ENCODE results near the gene SLC23A2. TPM values are rescaled to one million over a fixed set of nuclear protein-coding genes. Genes with fewer than 3 reads are reported as not detected.
A peak's percentile ranks its signal among the peaks of the same experiment; 100 is the strongest.

Gene SLC23A2
- total RNA-seq, 2 donors from 2014 or later = 12.3 to 13.7 TPM

DNA sequence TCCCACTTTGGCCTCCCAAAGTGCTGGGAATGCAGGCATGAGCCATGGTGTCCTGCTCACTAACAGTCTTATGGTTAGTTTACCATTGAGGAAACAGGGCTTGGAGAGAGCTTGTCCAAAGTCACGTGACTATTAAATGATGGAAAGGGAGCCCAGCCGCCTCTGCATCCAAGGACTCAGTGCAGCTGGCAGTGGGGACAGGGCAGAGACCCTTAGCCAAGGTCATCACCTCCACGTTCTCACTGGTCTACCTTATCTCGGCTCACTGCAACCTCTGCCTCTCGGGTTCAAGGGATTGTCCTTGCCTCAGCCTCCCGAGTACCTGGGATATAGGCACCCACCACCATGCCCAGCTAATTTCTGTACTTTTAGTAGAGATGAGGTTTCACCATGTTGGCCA lies 109.3 kb downstream of the SLC23A2 start:
- H3K36me3 ChIP-seq (ENCODE audit: control insufficient read depth, insufficient read depth, low read length) = peaks cover 3% of the 10 kb centered on the region
- peaks cover 5% of the 10 kb centered on the region for H3K4me1 Mint-ChIP-seq
- no peak overlapping the region for H3K4me3 ChIP-seq (ENCODE audit: low read length)
- H3K4me1 ChIP-seq (ENCODE audit: control insufficient read depth, insufficient read depth, low read length) = no peaks in the 10 kb centered on the region
- H3K9me3 Mint-ChIP-seq = no peaks in the 10 kb centered on the region
- no peak overlapping the region for H3K4me3 Mint-ChIP-seq
- H3K9ac ChIP-seq (ENCODE audit: extremely low read depth, low read length, poor library complexity, severe bottlenecking) = no peak overlapping the region
- H3K27me3 ChIP-seq (ENCODE audit: control insufficient read depth, insufficient read depth, low read length, poor library complexity, severe bottlenecking) = no peaks in the 10 kb centered on the region
- TF ChIP-seq, protein P1, sequence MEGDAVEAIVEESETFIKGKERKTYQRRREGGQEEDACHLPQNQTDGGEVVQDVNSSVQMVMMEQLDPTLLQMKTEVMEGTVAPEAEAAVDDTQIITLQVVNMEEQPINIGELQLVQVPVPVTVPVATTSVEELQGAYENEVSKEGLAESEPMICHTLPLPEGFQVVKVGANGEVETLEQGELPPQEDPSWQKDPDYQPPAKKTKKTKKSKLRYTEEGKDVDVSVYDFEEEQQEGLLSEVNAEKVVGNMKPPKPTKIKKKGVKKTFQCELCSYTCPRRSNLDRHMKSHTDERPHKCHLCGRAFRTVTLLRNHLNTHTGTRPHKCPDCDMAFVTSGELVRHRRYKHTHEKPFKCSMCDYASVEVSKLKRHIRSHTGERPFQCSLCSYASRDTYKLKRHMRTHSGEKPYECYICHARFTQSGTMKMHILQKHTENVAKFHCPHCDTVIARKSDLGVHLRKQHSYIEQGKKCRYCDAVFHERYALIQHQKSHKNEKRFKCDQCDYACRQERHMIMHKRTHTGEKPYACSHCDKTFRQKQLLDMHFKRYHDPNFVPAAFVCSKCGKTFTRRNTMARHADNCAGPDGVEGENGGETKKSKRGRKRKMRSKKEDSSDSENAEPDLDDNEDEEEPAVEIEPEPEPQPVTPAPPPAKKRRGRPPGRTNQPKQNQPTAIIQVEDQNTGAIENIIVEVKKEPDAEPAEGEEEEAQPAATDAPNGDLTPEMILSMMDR (conservative IDR thresholded peaks at IDR 0.05) = no peak
- no peaks in the 10 kb centered on the region for H3K27me3 Mint-ChIP-seq (ENCODE audit: insufficient read depth)
- no peak overlapping the region for H3K27ac Mint-ChIP-seq
- peaks cover 2% of the 10 kb centered on the region for H3K36me3 Mint-ChIP-seq (ENCODE audit: low read depth)
- no peak for DNase-seq
- H3K9me3 ChIP-seq (ENCODE audit: control insufficient read depth, low read length) = no peaks in the 10 kb centered on the region
- 96 to 100% methylated on average over 5 to 6 of the region's 6 CpGs for WGBS, 2 experiments (ENCODE audit: insufficient coverage in 1 of 2, insufficient read length in 1 of 2)
- no peak overlapping the region for H3K27ac ChIP-seq (ENCODE audit: low read depth, low read length)

DNA sequence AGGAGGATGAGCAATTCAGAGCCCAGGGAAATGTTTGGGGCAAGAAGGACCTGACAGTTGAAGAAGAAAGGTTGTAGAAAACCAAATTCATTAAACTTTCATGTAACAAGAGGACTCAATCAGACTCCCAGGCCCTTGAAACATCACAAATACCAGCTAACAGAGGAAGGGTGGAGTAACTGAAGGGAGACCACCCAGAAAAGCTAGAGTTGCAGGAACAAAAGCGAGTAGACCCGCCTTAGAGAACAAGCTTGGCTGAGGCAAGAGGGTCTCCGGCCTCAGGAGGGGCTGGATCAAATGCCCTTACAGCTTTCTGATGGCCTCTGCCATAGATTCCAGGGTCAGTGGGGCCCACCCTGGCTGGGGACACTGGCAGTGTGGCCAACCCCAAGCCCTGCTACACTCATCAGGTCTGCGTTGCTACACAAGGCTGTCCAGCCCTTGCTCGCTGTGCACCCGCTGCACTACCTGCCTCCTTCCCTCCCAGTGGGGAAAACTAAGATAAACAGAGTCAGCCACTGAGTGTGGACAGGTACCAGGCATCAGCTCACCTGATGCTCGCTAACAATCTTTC lies 110.0 kb downstream of the SLC23A2 start:
- Mint-ChIP-seq H3K27me3 (ENCODE audit: insufficient read depth) (no peaks in the 10 kb centered on the region), H3K4me1 (peaks cover 5% of the 10 kb centered on the region), H3K36me3 (ENCODE audit: low read depth) (peaks cover 2% of the 10 kb centered on the region), H3K27ac (no peak overlapping the region), H3K4me3 (no peak overlapping the region), H3K9me3 (no peaks in the 10 kb centered on the region)
- TF ChIP-seq, protein P1 (conservative IDR thresholded peaks at IDR 0.05) = no peak
- Histone ChIP-seq H3K4me1 (ENCODE audit: control insufficient read depth, insufficient read depth, low read length) (no peaks in the 10 kb centered on the region), H3K9me3 (ENCODE audit: control insufficient read depth, low read length) (no peaks in the 10 kb centered on the region), H3K9ac (ENCODE audit: extremely low read depth, low read length, poor library complexity, severe bottlenecking) (no peak overlapping the region), H3K27me3 (ENCODE audit: control insufficient read depth, insufficient read depth, low read length, poor library complexity, severe bottlenecking) (no peaks in the 10 kb centered on the region), H3K36me3 (ENCODE audit: control insufficient read depth, insufficient read depth, low read length) (peaks cover 3% of the 10 kb centered on the region), H3K4me3 (ENCODE audit: low read length) (no peak overlapping the region), H3K27ac (ENCODE audit: low read depth, low read length) (no peak overlapping the region)
- 90 to 92% methylated on average over 7 of the region's 7 CpGs for WGBS, 2 experiments (ENCODE audit: insufficient coverage in 1 of 2, insufficient read length in 1 of 2)
- DNase-seq = peak; percentile 22

DNA sequence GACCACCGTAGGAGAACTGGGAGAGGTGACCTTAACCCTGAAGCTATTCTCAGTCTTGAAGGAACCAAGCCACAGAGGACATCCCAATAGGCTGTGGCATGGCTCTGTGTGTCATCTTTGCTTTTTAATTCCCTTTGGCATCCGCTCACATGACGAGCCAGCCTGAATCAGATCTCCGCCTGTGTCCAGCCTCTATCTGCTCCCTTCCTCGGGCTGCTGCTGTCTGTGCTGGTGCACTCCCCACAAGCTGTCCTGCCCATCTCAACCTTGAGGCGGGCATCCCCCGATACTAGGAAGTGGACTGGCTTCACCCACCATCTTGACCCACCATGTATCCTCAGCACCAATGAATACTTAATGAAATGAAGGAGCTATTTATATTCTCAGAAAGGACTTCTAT lies 111.9 kb downstream of the SLC23A2 start:
- Histone ChIP-seq H3K4me3 (ENCODE audit: low read length) (no peak overlapping the region), H3K9me3 (ENCODE audit: control insufficient read depth, low read length) (no peaks in the 10 kb centered on the region), H3K4me1 (ENCODE audit: control insufficient read depth, insufficient read depth, low read length) (no peaks in the 10 kb centered on the region), H3K36me3 (ENCODE audit: control insufficient read depth, insufficient read depth, low read length) (peaks cover 3% of the 10 kb centered on the region), H3K27ac (ENCODE audit: low read depth, low read length) (no peak overlapping the region), H3K9ac (ENCODE audit: extremely low read depth, low read length, poor library complexity, severe bottlenecking) (no peak overlapping the region), H3K27me3 (ENCODE audit: control insufficient read depth, insufficient read depth, low read length, poor library complexity, severe bottlenecking) (no peaks in the 10 kb centered on the region)
- Mint-ChIP-seq H3K27me3 (ENCODE audit: insufficient read depth) (no peaks in the 10 kb centered on the region), H3K4me1 (peaks cover 5% of the 10 kb centered on the region), H3K9me3 (no peaks in the 10 kb centered on the region), H3K4me3 (no peak overlapping the region), H3K27ac (no peak overlapping the region), H3K36me3 (ENCODE audit: low read depth) (peaks cover 2% of the 10 kb centered on the region)
- 94 to 96% methylated on average over 4 to 7 of the region's 7 CpGs for WGBS, 2 experiments (ENCODE audit: insufficient coverage in 1 of 2, insufficient read length in 1 of 2)
- TF ChIP-seq, protein P1 (conservative IDR thresholded peaks at IDR 0.05) = no peak
- DNase-seq = peak; percentile 16

Measured in endodermal cell (in vitro differentiated cells).